H1 (cell line): ENCODE measurements around the gene RASGEF1B. TPM values are rescaled to one million over a fixed set of nuclear protein-coding genes. Genes with fewer than 3 reads are reported as not detected.

Experiments used
- CTCF ChIA-PET: fragments of 300-600 bp; sonication (Branson Sonifier 250); formaldehyde crosslinking; loops from one replicate; lab custom pipeline; 2021; ENCODE audit not compliant: partially characterized antibody; lab: Charles Lee
- POLR2A ChIA-PET: fragments of 300-600 bp; sonication (Branson Sonifier 250); formaldehyde crosslinking; loops from one replicate; lab custom pipeline; 2021; ENCODE audit warnings: inconsistent platforms; ENCODE audit not compliant: partially characterized antibody; lab: Charles Lee
- DNase-seq, 2 experiments: peaks; one replicate each; pipeline versions ENCODE4 v3.0.0 to v3.0.0-alpha.2; 2010 to 2022; ENCODE audit warnings: low spot score in 2 of 2, low read depth in 1 of 2, mixed read lengths in 1 of 2
- FAIRE-seq: peaks from 2 replicates; lab custom pipeline; 2011; peaks lifted over from hg19 to GRCh38; lab: Jason Lieb, UNC
- H2AFZ ChIP-seq: 2 replicates; pipeline ENCODE4 v1.8.1; 2012; ENCODE audit warnings: low read length, inconsistent platforms
- H2AK5ac ChIP-seq: 2 replicates; pipeline ENCODE4 v1.6.1; 2013; ENCODE audit warnings: low read depth, low read length
- H2BK120ac ChIP-seq: replicated peaks from 2 replicates; pipeline ENCODE3; 2013; ENCODE audit warnings: low read depth, low read length, inconsistent platforms
- H2BK12ac ChIP-seq: 2 replicates; pipeline ENCODE4 v1.6.1; 2013; ENCODE audit warnings: low read depth, low read length
- H2BK15ac ChIP-seq: 2 replicates; pipeline ENCODE4 v1.6.1; 2013; ENCODE audit warnings: low read length
- H2BK20ac ChIP-seq: 2 replicates; pipeline ENCODE4 v1.6.1; 2013; ENCODE audit warnings: low read length
- H2BK5ac ChIP-seq: 2 replicates; pipeline ENCODE4 v1.6.1; 2013; ENCODE audit warnings: low read depth, low read length
- H3K14ac ChIP-seq: 2 replicates; pipeline ENCODE4 v1.6.1; 2013; ENCODE audit warnings: inconsistent platforms; ENCODE audit not compliant: insufficient read length
- H3K18ac ChIP-seq: 2 replicates; pipeline ENCODE4 v1.6.1; 2013; ENCODE audit warnings: low read length; ENCODE audit errors: extremely low read depth
- H3K23ac ChIP-seq: 2 replicates; pipeline ENCODE4 v1.6.1; 2013; ENCODE audit warnings: inconsistent platforms; ENCODE audit not compliant: insufficient read length
- H3K23me2 ChIP-seq: 2 replicates; pipeline ENCODE4 v1.6.1; 2013; ENCODE audit warnings: low read depth, low read length
- H3K27ac ChIP-seq: 2 replicates; pipeline ENCODE4 v1.6.1; 2011; ENCODE audit warnings: low read depth, low read length, inconsistent platforms
- H3K27me3 ChIP-seq, 4 experiments: replicated peaks in 1 of 4; 1 replicate in 1 of 4; 2 replicates in 3 of 4; pipeline versions ENCODE4 v1.6.1 to v1.8.1; 2011 to 2013; ENCODE audit warnings: low read length in 3 of 4, mild to moderate bottlenecking in 3 of 4, inconsistent platforms in 2 of 4, mixed read lengths in 2 of 4, moderate library complexity in 1 of 4; ENCODE audit not compliant: control insufficient read depth in 3 of 4, insufficient read depth in 3 of 4; ENCODE audit errors: extremely low read depth in 1 of 4
- H3K36me3 ChIP-seq, 4 experiments: 2 replicates each; pipeline versions ENCODE4 v1.6.1 to v1.8.1; 2011 to 2013; ENCODE audit warnings: mild to moderate bottlenecking in 4 of 4, low read length in 3 of 4, moderate library complexity in 2 of 4, control low read depth in 1 of 4, inconsistent platforms in 1 of 4; ENCODE audit not compliant: insufficient read depth in 4 of 4, control insufficient read depth in 2 of 4
- H3K4ac ChIP-seq: replicated peaks from 2 replicates; pipeline ENCODE3; 2013; ENCODE audit warnings: low read length, low read depth, mixed read lengths, inconsistent platforms; ENCODE audit not compliant: insufficient read length
- H3K4me1 ChIP-seq, 4 experiments: replicated peaks in 1 of 4; 1 replicate in 1 of 4; 2 replicates in 3 of 4; pipeline versions ENCODE4 v1.6.1 to v1.8.1; 2011 to 2013; ENCODE audit warnings: low read length in 3 of 4, inconsistent platforms in 2 of 4, mixed read lengths in 1 of 4; ENCODE audit not compliant: insufficient read depth in 4 of 4, control insufficient read depth in 3 of 4
- H3K4me2 ChIP-seq, 2 experiments: 2 replicates each; pipeline versions ENCODE4 v1.6.1 to v1.8.1; 2011 to 2013; ENCODE audit warnings: low read depth in 2 of 2, low read length in 2 of 2, control low read depth in 1 of 2, inconsistent platforms in 1 of 2, mild to moderate bottlenecking in 1 of 2; ENCODE audit not compliant: insufficient read depth in 1 of 2
- H3K4me3 ChIP-seq, 4 experiments: fragments of 200-600, 300-600 bp in 1 of 4; sonication (generic), shearing (Covaris generic), sonication (Bioruptor Twin) in 1 of 4; 2 replicates each; pipeline versions ENCODE4 v1.5.1 to v1.8.1; 2011 to 2016; ENCODE audit warnings: low read length in 4 of 4, low read depth in 3 of 4, control low read depth in 2 of 4, inconsistent platforms in 2 of 4, mild to moderate bottlenecking in 2 of 4, mixed read lengths in 1 of 4, moderate library complexity in 1 of 4; ENCODE audit not compliant: insufficient read depth in 2 of 4; ENCODE audit errors: extremely low read depth in 1 of 4
- H3K56ac ChIP-seq: replicated peaks from 2 replicates; pipeline ENCODE3; 2013; ENCODE audit warnings: low read depth, mild to moderate bottlenecking, mixed read lengths, low read length, inconsistent platforms; ENCODE audit not compliant: insufficient read length
- H3K79me1 ChIP-seq: 2 replicates; pipeline ENCODE4 v1.6.1; 2013; ENCODE audit warnings: low read depth, low read length, control low read depth
- H3K79me2 ChIP-seq, 2 experiments: 2 replicates each; pipeline versions ENCODE4 v1.6.1 to v1.8.1; 2012 to 2013; ENCODE audit warnings: low read length in 2 of 2, mild to moderate bottlenecking in 2 of 2, inconsistent platforms in 1 of 2; ENCODE audit not compliant: insufficient read depth in 2 of 2, control insufficient read depth in 1 of 2
- H3K9ac ChIP-seq, 4 experiments: replicated peaks in 1 of 4; 1 replicate in 1 of 4; 2 replicates in 3 of 4; pipeline versions ENCODE4 v1.6.1 to v1.8.1; 2011 to 2013; ENCODE audit warnings: low read depth in 3 of 4, low read length in 3 of 4, control low read depth in 2 of 4, mild to moderate bottlenecking in 2 of 4, moderate library complexity in 2 of 4, inconsistent platforms in 1 of 4; ENCODE audit errors: extremely low read depth in 1 of 4
- H3K9me3 ChIP-seq, 2 experiments: 2 replicates each; pipeline versions ENCODE4 v1.6.1 to v1.8.1; 2012 to 2013; ENCODE audit warnings: mild to moderate bottlenecking in 2 of 2, moderate library complexity in 2 of 2, control low read depth in 1 of 2, inconsistent platforms in 1 of 2, low read depth in 1 of 2, low read length in 1 of 2, mixed read lengths in 1 of 2; ENCODE audit not compliant: insufficient read depth in 2 of 2
- H4K20me1 ChIP-seq, 2 experiments: replicated peaks in 1 of 2; 2 replicates each; pipeline versions ENCODE3 to v1.8.1; 2011 to 2013; ENCODE audit warnings: inconsistent platforms in 2 of 2, low read length in 2 of 2, mild to moderate bottlenecking in 1 of 2; ENCODE audit not compliant: insufficient read depth in 2 of 2, control insufficient read depth in 1 of 2
- H4K5ac ChIP-seq: 2 replicates; pipeline ENCODE4 v1.6.1; 2013; ENCODE audit warnings: low read length, low read depth, mixed read lengths, inconsistent platforms; ENCODE audit not compliant: insufficient read length
- H4K8ac ChIP-seq: 2 replicates; pipeline ENCODE4 v1.8.0; 2013; ENCODE audit warnings: mild to moderate bottlenecking, moderate library complexity, low read length, inconsistent platforms; ENCODE audit not compliant: insufficient read depth; ENCODE audit errors: extremely low read depth
- H4K91ac ChIP-seq: replicated peaks from 2 replicates; pipeline ENCODE3; 2013; ENCODE audit warnings: low read length, mixed read lengths, inconsistent platforms; ENCODE audit not compliant: insufficient read length
- ASH2L ChIP-seq: fragments of 200-600, 300-600 bp; sonication (generic); IDR thresholded peaks from one replicate; pipeline ENCODE4 v1.7.1; 2017; ENCODE audit warnings: low read length
- BACH1 ChIP-seq: IDR thresholded peaks from 2 replicates; pipeline ENCODE4 v1.6.1; 2012; ENCODE audit warnings: low read length, improper control_type of control experiment
- CHD1 ChIP-seq: IDR thresholded peaks from 2 replicates; pipeline ENCODE4 v1.6.1; 2012; ENCODE audit warnings: low read depth, low read length, improper control_type of control experiment
- HDAC6 ChIP-seq: IDR thresholded peaks from one replicate; pipeline ENCODE4 v1.7.1; 2012; ENCODE audit warnings: low read depth, mild to moderate bottlenecking, inconsistent platforms, low read length, moderate library complexity
- KDM4A ChIP-seq: IDR thresholded peaks from one replicate; pipeline ENCODE4 v1.7.1; 2012; ENCODE audit warnings: low read depth, mild to moderate bottlenecking, moderate library complexity, low read length, inconsistent platforms; ENCODE audit not compliant: severe bottlenecking
- KDM5A ChIP-seq: fragments of 200-600 bp; IDR thresholded peaks from 2 replicates; pipeline ENCODE4 v1.7.1; 2012; ENCODE audit warnings: mild to moderate bottlenecking, low read length, inconsistent platforms, mixed read lengths
- RBBP5 ChIP-seq: IDR thresholded peaks from 2 replicates; pipeline ENCODE4 v1.7.1; 2012; ENCODE audit warnings: low read depth, mild to moderate bottlenecking, inconsistent platforms, low read length, moderate library complexity, borderline replicate concordance
- RFX5 ChIP-seq: IDR thresholded peaks from 2 replicates; pipeline ENCODE4 v1.6.1; 2011; ENCODE audit warnings: low read depth, low read length, improper control_type of control experiment, borderline replicate concordance
- RNF2 ChIP-seq: fragments of 200-900, 300-1000 bp; sonication (generic); IDR thresholded peaks from 2 replicates; pipeline ENCODE4 v1.7.1; 2016; ENCODE audit warnings: borderline replicate concordance, low read depth, mild to moderate bottlenecking, antibody characterized with exemption, low read length; ENCODE audit not compliant: poor library complexity, severe bottlenecking; ENCODE audit errors: missing control alignments
- TEAD4 ChIP-seq: IDR thresholded peaks from 2 replicates; pipeline ENCODE4 v1.6.1; 2012; ENCODE audit warnings: low read depth, low read length, inconsistent platforms, mixed read lengths
- ZNF274 ChIP-seq: IDR thresholded peaks from 2 replicates; pipeline ENCODE4 v1.7.0; 2012; ENCODE audit warnings: low read length, borderline replicate concordance; ENCODE audit errors: extremely low read depth
- WGBS, 2 experiments: shearing (Covaris generic) in 1 of 2; methylation state at CpG; one replicate each; pipeline versions ENCODE4 v1.1.6 to v1.1.7; 2013 to 2015; ENCODE audit warnings: low lambda C conversion rate in 2 of 2, mixed read lengths in 2 of 2, inconsistent platforms in 1 of 2, low coverage in 1 of 2, missing lambda C conversion rate in 1 of 2; ENCODE audit not compliant: insufficient replicate concordance in 2 of 2, insufficient coverage in 1 of 2, insufficient read length in 1 of 2; ENCODE audit errors: extremely low coverage in 1 of 2, missing lambda C conversion rate in 1 of 2; 5-methylcytosine and 5-hydroxymethylcytosine counted together
- polyA plus RNA-seq, 7 experiments: library from polyadenylated mRNA; depleted of rRNA in 3 of 7; stranded (reverse) in 5 of 7; unstranded in 2 of 7; fragments of >200 nt in 5 of 7; fragments of 200-250 nt in 2 of 7; gene quantifications; 1 replicate in 5 of 7; 2 replicates in 1 of 7; 4 replicates in 1 of 7; pipeline versions ENCODE4 v1.2.1 to v1.2.3, GENCODE V29; 2011 to 2013; ENCODE audit warnings: missing spikeins in 2 of 7, mixed read lengths in 2 of 7
- total RNA-seq: library from RNA; stranded (reverse); fragmentation: NEBNext Ultra II Directional; extraction: Animal tissue kit (Norgen Biotek cat#: 25700); gene quantifications from 2 replicates; pipeline ENCODE4 v1.2.1, GENCODE V29; 2021
- TF ChIP-seq, protein P1 (sequence below), 3 experiments: IDR thresholded peaks; 1 replicate in 2 of 3; 2 replicates in 1 of 3; pipeline versions ENCODE4 v1.5.1 to v1.6.1; 2011; ENCODE audit warnings: low read length in 3 of 3, mild to moderate bottlenecking in 3 of 3, inconsistent platforms in 2 of 3, low read depth in 1 of 3, moderate library complexity in 1 of 3; ENCODE audit not compliant: insufficient read depth in 1 of 3; ENCODE audit errors: control extremely low read depth in 1 of 3

RASGEF1B gene
- total and polyA plus RNA-seq, 2 of the 8 experiments (the other 6 are each of a cell fraction or from before 2014, with no cell fraction given), result 1.6 to 4.7 TPM

GRCh38 chr4:81395239-81395638 lies 76.5 kb downstream of the RASGEF1B start:
- H2BK15ac ChIP-seq, result no peak overlapping the region
- no peak overlapping the region for H2BK20ac ChIP-seq
- no peak overlapping the region for H3K23ac ChIP-seq
- CTCF ChIA-PET, result interaction anchor here (0.6 to 1.1 kb wide), 6 partner anchors 11 to 381 kb away, joined by 3 to 4 read pairs (median 3); no protein-coding TSS in a partner anchor
- H4K8ac ChIP-seq, result no peak overlapping the region
- H4K20me1 ChIP-seq, result no peaks in the 10 kb centered on the region
- no peak overlapping the region for H2BK120ac ChIP-seq
- no peak overlapping the region for H3K56ac ChIP-seq
- no peak overlapping the region for H2AK5ac ChIP-seq
- no peak overlapping the region for H3K27ac ChIP-seq
- no peak overlapping the region for H3K14ac ChIP-seq
- H2AFZ ChIP-seq, result 0 out of 2 replicates have a peak overlapping the region, but pooled peaks have one; percentile 51
- POLR2A ChIA-PET, result no interaction called here
- no peak overlapping the region for H3K9ac ChIP-seq
- H4K91ac ChIP-seq, result no peak overlapping the region
- no peak overlapping the region for H3K4ac ChIP-seq
- TF ChIP-seq, protein P1, sequence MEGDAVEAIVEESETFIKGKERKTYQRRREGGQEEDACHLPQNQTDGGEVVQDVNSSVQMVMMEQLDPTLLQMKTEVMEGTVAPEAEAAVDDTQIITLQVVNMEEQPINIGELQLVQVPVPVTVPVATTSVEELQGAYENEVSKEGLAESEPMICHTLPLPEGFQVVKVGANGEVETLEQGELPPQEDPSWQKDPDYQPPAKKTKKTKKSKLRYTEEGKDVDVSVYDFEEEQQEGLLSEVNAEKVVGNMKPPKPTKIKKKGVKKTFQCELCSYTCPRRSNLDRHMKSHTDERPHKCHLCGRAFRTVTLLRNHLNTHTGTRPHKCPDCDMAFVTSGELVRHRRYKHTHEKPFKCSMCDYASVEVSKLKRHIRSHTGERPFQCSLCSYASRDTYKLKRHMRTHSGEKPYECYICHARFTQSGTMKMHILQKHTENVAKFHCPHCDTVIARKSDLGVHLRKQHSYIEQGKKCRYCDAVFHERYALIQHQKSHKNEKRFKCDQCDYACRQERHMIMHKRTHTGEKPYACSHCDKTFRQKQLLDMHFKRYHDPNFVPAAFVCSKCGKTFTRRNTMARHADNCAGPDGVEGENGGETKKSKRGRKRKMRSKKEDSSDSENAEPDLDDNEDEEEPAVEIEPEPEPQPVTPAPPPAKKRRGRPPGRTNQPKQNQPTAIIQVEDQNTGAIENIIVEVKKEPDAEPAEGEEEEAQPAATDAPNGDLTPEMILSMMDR (IDR thresholded peaks at IDR 0.05; ENCODE audit: control extremely low read depth in 1 of 3, insufficient read depth in 1 of 3, low read depth in 1 of 3, low read length in 3 of 3), result no peak
- TF ChIP-seq RNF2 (no peak), RFX5 (no peak), ZNF274 (no peak), ASH2L (no peak), HDAC6 (no peak), CHD1 (no peak), RBBP5 (no peak), KDM4A (no peak), TEAD4 (no peak), KDM5A (no peak), BACH1 (no peak)
- FAIRE-seq (no peak), DNase-seq (no peak)
- H3K4me2 ChIP-seq, result no peak overlapping the region
- no peaks in the 10 kb centered on the region for H3K79me1 ChIP-seq
- H2BK12ac ChIP-seq, result no peak overlapping the region
- no peak overlapping the region for H3K18ac ChIP-seq
- no peaks in the 10 kb centered on the region for H3K79me2 ChIP-seq
- no peaks in the 10 kb centered on the region for H3K4me1 ChIP-seq
- H3K9me3 ChIP-seq, result no peaks in the 10 kb centered on the region
- no peaks in the 10 kb centered on the region for H3K36me3 ChIP-seq
- no peaks in the 10 kb centered on the region for H3K23me2 ChIP-seq
- no peak overlapping the region for H4K5ac ChIP-seq
- no peak overlapping the region for H2BK5ac ChIP-seq
- H3K4me3 ChIP-seq, result no peak overlapping the region
- H3K27me3 ChIP-seq, result no peaks in the 10 kb centered on the region
- WGBS, 2 experiments, result 96% methylated on average over 3 of the region's 3 CpGs; no CpG with 5 or more reads in 1 of the 2 experiments
